ENCODE data around the gene C16orf87.

The C16orf87 gene

GRCh38 chr16:46753015-46753414 lies 78.0 kb downstream of the C16orf87 start:
- DNase-seq, result no peak

GRCh38 chr16:46751381-46751780 lies 79.6 kb downstream of the C16orf87 start:
- no peak for DNase-seq

GRCh38 chr16:46748775-46749705 lies 81.9 kb downstream of the C16orf87 start:
- no peak for DNase-seq

GRCh38 chr16:46747777-46748651 lies 83.0 kb downstream of the C16orf87 start, which contains the start of gene MYLK3:
TSS of gene MYLK3 (minus strand) at chr16:46748344. CDS start at chr16:46748193, 151 bp downstream.
- DNase-seq, result no peak

- no peak for DNase-seq
Observed at GRCh38 chr16:46746821-46747776, 83.9 kb downstream of the C16orf87 start.
